MM.1S (cell line): ENCODE data around the gene CEACAM16.

Experiments
- CTCF ChIP-seq: fragments of 300-600 bp; sonication (generic); IDR thresholded peaks from 2 replicates; pipeline ENCODE4 v1.5.1; 2016; ENCODE audit warnings: antibody characterized with exemption, low read length, mixed read lengths
- EZH2 ChIP-seq: fragments of 300-600 bp; sonication (generic); optimal IDR thresholded peaks from 2 replicates; pipeline ENCODE3; 2017; ENCODE audit warnings: low read depth, mild to moderate bottlenecking, antibody characterized with exemption, low read length, mixed read lengths

DNA sequence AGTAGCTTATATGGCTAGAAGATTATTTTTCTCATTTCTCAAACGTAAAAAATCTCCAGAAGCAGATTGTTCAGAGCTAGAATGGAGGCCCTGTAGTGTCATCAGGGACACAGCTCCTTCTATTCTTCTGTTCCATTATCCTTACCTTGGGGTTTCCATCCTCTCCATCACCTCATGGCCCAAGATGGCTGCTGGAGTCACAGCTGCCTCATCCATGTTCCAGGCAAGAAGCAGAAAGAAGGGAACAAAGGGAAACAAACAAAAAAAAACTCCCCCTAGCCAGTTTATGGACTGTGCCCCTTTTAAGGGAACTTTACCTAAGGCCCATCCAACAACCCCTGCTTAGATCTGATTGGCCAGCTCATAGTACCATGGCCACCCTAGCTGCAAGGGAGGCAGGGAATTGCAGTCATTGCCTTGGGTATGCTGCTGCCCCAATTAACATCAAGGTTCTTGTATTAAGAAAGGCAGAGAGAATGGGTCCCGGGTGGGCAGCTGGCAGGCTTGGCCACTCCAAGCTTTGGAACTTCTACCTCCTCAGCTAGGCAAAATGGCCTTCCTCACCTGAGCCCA is 15.7 kb downstream of the CEACAM16 start:
- no peak for TF ChIP-seq CTCF
- TF ChIP-seq EZH2, result no peak
